HFFc6 (cell line): ENCODE measurements around the gene TBCE. TPM values are rescaled to one million over a fixed set of nuclear protein-coding genes. Genes with fewer than 3 reads are reported as not detected.
"Not testable (repeated sequence)": the region's sequence is repeated elsewhere in the genome, so short reads cannot be mapped to it uniquely, and the experiment has no call there.

Experiments used
- DNase-seq: peaks from one replicate; pipeline ENCODE4 v3.0.0-alpha.2; 2018
- H3K27ac Mint-ChIP-seq: 2 replicates; pipeline ENCODE4 v1.8.0; 2020; ENCODE audit warnings: mild to moderate bottlenecking, mixed read lengths
- H3K27me3 Mint-ChIP-seq: 2 replicates; pipeline ENCODE4 v1.8.0; 2021; ENCODE audit warnings: mild to moderate bottlenecking, moderate library complexity, mixed read lengths; ENCODE audit not compliant: insufficient read depth
- H3K36me3 Mint-ChIP-seq: 2 replicates; pipeline ENCODE4 v1.8.0; 2021; ENCODE audit warnings: low read depth, mixed read lengths
- H3K4me1 Mint-ChIP-seq: 2 replicates; pipeline ENCODE4 v1.8.0; 2020; ENCODE audit warnings: low read depth, mixed read lengths
- H3K4me3 Mint-ChIP-seq: 2 replicates; pipeline ENCODE4 v1.8.0; 2020; ENCODE audit warnings: mild to moderate bottlenecking, moderate library complexity, mixed read lengths
- H3K9me3 Mint-ChIP-seq: 2 replicates; pipeline ENCODE4 v1.8.0; 2020; ENCODE audit warnings: mild to moderate bottlenecking, mixed read lengths
- total RNA-seq, 6 experiments: library from RNA; stranded (reverse); fragmentation: NEBNext Ultra II Directional; extraction: Animal tissue kit (Norgen Biotek cat#: 25700); gene quantifications; 2 replicates in 1 of 6; 3 replicates in 5 of 6; pipeline ENCODE4 v1.2.3, GENCODE V29; 2021
- TF ChIP-seq, protein P1 (sequence below): fragments of 200-600 bp; sonication (generic); IDR thresholded peaks from 2 replicates; pipeline ENCODE4 v1.5.0; 2021; ENCODE audit warnings: antibody characterized with exemption, mild to moderate bottlenecking

Gene TBCE
- total RNA-seq, 6 experiments from 2014 or later: 20.0 to 29.4 (median 26.0) TPM

DNA sequence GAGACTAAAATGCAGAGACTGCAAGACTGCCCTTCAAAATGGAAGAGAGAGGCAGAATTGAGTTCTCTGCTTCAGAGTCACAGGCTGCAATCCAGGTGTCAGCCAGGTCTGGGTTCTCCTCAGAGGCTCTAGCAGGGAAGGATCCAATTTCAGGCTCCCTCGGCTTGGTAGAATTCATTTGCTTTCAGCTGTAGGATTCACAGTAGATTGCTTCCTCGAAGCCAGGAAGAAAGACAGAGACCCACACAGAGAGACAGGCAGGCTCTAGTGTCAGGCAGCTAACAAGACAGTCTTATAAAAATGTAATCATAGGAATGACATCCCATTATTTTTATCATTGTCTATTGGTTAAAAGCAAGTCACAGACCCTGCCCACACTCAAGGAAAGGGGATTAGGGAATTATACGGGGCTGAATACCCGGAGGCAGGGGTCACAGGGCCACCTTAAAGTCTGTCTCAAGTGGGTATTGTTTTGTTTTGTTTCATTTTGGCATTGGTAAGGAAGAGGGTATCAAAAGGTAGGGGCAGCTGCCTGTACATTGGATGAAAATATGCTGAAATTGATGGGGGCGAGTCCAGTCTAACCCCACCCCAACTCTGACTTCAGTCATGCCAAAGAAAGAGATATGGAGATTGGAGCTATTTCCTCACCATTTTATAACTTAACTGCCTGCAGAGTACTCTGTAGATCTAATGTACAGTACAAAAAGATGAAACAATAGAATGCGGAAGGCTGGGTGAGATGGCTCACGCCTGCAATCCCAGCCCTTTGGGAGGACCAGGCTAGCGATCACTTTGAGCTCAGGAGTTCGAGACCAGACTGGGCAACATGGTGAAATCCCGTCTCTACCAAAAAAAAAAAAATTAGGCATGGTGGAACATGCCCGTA, 9.5 kb upstream of the TBCE start:
- Mint-ChIP-seq H3K27ac (no peak overlapping the region), H3K36me3 (no peaks in the 10 kb centered on the region), H3K4me3 (peak overlapping the region; percentile 51), H3K4me1 (peaks cover 7% of the 10 kb centered on the region), H3K9me3 (no peaks in the 10 kb centered on the region), H3K27me3 (peaks cover 4% of the 10 kb centered on the region; the same call in 1 of the 2 replicates)
- TF ChIP-seq, protein P1, sequence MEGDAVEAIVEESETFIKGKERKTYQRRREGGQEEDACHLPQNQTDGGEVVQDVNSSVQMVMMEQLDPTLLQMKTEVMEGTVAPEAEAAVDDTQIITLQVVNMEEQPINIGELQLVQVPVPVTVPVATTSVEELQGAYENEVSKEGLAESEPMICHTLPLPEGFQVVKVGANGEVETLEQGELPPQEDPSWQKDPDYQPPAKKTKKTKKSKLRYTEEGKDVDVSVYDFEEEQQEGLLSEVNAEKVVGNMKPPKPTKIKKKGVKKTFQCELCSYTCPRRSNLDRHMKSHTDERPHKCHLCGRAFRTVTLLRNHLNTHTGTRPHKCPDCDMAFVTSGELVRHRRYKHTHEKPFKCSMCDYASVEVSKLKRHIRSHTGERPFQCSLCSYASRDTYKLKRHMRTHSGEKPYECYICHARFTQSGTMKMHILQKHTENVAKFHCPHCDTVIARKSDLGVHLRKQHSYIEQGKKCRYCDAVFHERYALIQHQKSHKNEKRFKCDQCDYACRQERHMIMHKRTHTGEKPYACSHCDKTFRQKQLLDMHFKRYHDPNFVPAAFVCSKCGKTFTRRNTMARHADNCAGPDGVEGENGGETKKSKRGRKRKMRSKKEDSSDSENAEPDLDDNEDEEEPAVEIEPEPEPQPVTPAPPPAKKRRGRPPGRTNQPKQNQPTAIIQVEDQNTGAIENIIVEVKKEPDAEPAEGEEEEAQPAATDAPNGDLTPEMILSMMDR: no peak
- no peak for DNase-seq

DNA sequence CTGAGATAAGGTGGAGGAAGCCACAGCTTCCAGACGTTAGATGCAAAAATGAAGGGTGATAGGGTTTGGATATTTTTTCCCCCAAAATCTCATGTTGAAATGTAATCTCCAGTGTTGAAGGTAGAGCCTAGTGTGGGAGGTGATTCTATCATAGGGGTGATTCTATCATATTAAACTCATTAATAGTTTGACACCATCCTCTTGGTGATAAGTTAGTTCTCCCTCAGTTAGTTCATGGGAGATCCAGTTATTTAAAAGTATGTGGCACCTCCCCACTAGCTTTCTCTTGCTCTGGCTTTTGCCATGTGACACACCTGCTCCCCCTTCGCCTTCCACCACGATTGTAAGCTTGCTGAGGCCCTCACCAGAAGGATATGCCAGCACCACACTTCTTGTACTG, 8.3 kb upstream of the TBCE start:
- Mint-ChIP-seq H3K4me3 (no peak overlapping the region), H3K36me3 (no peaks in the 10 kb centered on the region), H3K27ac (no peak overlapping the region), H3K4me1 (peaks cover 7% of the 10 kb centered on the region), H3K9me3 (no peaks in the 10 kb centered on the region), H3K27me3 (peaks cover 4% of the 10 kb centered on the region; the same call in 1 of the 2 replicates)
- TF ChIP-seq, protein P1: no peak
- no peak for DNase-seq

DNA sequence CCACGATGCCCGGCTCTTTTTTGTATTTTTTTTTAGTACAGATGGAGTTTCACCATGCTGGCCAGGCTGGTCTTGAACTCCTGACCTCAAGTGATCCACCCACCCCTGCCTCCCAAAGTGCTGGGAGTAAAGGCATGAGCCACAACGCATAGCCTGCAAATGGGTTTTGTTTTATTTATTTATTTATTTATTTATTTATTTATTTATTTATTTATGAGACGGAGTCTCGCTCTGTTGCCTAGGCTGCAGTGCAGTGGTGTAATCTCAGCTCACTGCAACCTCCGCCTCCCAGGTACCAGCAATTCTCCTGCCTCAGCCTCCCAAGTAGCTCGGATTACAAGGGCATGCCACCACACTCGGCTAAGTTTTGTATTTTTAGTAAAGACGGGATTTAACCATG, 3.0 kb upstream of the TBCE start:
- H3K4me3 Mint-ChIP-seq, H3K27me3 Mint-ChIP-seq, H3K9me3 Mint-ChIP-seq, DNase-seq, H3K27ac Mint-ChIP-seq: not testable (repeated sequence)
- Mint-ChIP-seq H3K4me1 (peaks cover 31% of the 10 kb centered on the region), H3K36me3 (peaks cover 14% of the 10 kb centered on the region)

DNA sequence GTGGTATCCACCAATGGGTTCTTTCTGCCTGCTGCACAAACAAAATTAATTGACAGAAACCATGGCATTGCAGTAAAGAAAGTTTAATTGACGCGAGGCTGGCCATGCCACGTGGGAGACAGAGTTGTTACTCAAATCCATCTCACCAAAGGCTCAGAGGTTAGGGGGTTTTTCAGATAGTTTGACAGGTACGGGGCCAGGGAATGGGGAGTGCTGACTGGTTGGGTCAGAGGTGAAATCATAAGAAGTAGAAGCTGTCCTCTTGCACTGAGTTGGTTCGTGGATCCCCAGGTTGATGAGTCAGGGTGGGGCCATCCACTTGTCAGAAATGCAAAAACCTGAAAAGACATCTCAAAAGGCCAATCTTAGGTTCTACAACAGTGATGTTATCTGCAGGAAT, 941 bp upstream of the TBCE start:
- Mint-ChIP-seq H3K36me3 (peaks cover 20% of the 10 kb centered on the region), H3K4me1 (peaks cover 38% of the 10 kb centered on the region), H3K27me3 (peaks cover 2% of the 10 kb centered on the region), H3K27ac (peak overlapping the region; percentile 89), H3K9me3 (no peaks in the 10 kb centered on the region), H3K4me3 (peak overlapping the region; percentile 96)
- DNase-seq: no peak
- TF ChIP-seq, protein P1: no peak

DNA sequence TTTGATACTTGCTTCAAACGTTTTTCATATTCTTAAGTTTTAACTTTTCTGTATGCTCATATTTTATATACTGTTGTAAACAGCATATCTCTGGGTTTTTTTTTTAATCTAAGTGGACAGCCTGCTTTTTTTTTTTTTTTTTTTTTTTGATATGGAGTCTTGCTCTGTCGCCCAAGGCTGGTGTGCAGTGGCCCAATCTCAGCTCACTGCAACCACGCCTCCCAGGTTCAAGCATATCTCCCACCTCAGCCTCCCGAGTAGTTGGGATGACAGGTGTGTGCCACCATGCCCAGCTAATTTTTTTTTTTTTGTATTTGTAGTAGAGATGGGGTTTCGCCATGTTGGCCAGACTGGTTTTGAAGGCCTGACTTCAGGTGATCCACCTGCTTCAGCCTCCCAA, 1.2 kb downstream of the TBCE start:
- no peak for DNase-seq
- H3K9me3 Mint-ChIP-seq: no peaks in the 10 kb centered on the region
- H3K4me3 Mint-ChIP-seq: peak overlapping the region; percentile 96
- H3K36me3 Mint-ChIP-seq: peaks cover 20% of the 10 kb centered on the region
- TF ChIP-seq, protein P1: no peak
- peak overlapping the region; percentile 89 for H3K27ac Mint-ChIP-seq
- H3K4me1 Mint-ChIP-seq: peaks cover 38% of the 10 kb centered on the region
- peaks cover 2% of the 10 kb centered on the region for H3K27me3 Mint-ChIP-seq

DNA sequence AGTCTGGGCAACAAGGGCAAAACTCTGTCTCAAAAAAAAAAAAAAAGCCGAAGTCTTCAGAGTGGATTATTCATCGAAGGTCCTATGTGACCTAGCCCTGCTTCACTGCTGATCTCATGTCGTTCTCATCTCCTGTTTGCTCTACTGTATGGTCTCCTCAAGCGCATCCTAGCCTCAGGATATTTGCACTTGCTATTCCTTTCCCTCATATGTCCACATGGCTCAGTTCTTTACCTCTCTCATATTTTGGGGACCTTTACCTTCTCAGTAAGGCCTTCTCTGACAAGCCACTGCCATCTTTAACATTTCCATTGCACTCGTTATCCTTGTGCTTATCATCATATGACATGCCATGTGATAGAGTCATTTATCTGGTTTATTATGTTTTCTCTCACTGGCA, 2.6 kb downstream of the TBCE start:
- Mint-ChIP-seq H3K27ac (no peak overlapping the region), H3K4me1 (peaks cover 38% of the 10 kb centered on the region), H3K9me3 (no peaks in the 10 kb centered on the region), H3K27me3 (peaks cover 2% of the 10 kb centered on the region), H3K36me3 (peaks cover 20% of the 10 kb centered on the region), H3K4me3 (no peak overlapping the region; the same call in 1 of the 2 replicates)
- TF ChIP-seq, protein P1: no peak
- no peak for DNase-seq
